Lower lobe of right lung (tissue), 2 donors: ENCODE results near the gene SOX5. TPM values are rescaled to one million over a fixed set of nuclear protein-coding genes. Genes with fewer than 3 reads are reported as not detected.

ENCODE experiments used
- ATAC-seq, 2 donors: fragments of 200-7000 bp; cut with Tn5 transposase; one replicate each; pipeline ENCODE4 v1.9.1; 2020 to 2022; ENCODE audit warnings: mild to moderate bottlenecking in 2 of 2, moderate library complexity in 2 of 2
- DNase-seq: peaks from one replicate; pipeline ENCODE4 v3.0.0-alpha.2; 2020
- H3K27ac ChIP-seq: fragments of 200-600 bp; one replicate; pipeline ENCODE4 v1.8.0; 2022
- H3K27me3 ChIP-seq: fragments of 200-600 bp; one replicate; pipeline ENCODE4 v1.8.0; 2022; ENCODE audit warnings: low read depth
- H3K36me3 ChIP-seq: fragments of 200-600 bp; one replicate; pipeline ENCODE4 v1.8.0; 2022; ENCODE audit warnings: mild to moderate bottlenecking
- H3K4me1 ChIP-seq: fragments of 200-600 bp; one replicate; pipeline ENCODE4 v1.8.0; 2022
- H3K4me3 ChIP-seq: fragments of 200-600 bp; one replicate; pipeline ENCODE4 v1.8.0; 2022; ENCODE audit warnings: mild to moderate bottlenecking
- H3K9me3 ChIP-seq: fragments of 200-600 bp; one replicate; pipeline ENCODE4 v1.8.0; 2022
- CTCF ChIP-seq: fragments of 200-600 bp; IDR thresholded peaks from one replicate; pipeline ENCODE4 v1.8.0; 2022; ENCODE audit warnings: antibody characterized with exemption, mild to moderate bottlenecking
- intact Hi-C: fragments of 100-400 bp; cut with DNase I; formaldehyde crosslinking; loops from one replicate; pipeline ENCODE4 v1.11.0; 2022
- total RNA-seq: library from RNA; stranded (reverse); fragmentation: NEBNext Ultra II Directional; extraction: Animal tissue kit (Norgen Biotek cat#: 25700); gene quantifications from one replicate; pipeline ENCODE4 v1.2.1, GENCODE V29; 2021
- donor health status: DM: no; HTN: yes; CAD: no; lungs with severe emphysema.

Gene SOX5
- total RNA-seq, 1 donor from 2014 or later: 14.0 TPM

DNA sequence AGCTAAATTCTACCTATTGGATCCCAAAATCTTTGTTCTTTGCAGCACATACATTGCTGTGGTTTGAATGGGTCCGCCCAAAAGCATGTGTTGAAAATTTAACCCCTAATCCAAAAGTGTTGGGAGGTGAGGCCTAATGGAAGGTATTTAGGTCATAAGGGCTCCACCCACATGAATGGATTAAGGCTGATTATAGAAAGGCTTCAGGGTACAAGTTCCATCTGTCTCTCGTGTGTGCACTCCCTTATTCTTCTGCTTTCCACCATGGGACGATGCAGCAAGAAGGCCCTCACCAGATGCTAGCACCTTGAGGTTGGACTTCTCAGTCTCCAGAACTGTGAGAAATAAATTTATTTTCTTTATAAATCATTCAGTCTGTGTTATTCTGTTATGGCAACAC, 190.9 kb downstream of the SOX5 start:
- DNase-seq (no peak), ATAC-seq (no peak)
- Histone ChIP-seq H3K36me3 (no peaks in the 10 kb centered on the region), H3K9me3 (no peaks in the 10 kb centered on the region), H3K27ac (no peak overlapping the region), H3K4me3 (no peak overlapping the region), H3K4me1 (peaks cover 5% of the 10 kb centered on the region), H3K27me3 (no peaks in the 10 kb centered on the region)
- intact Hi-C loops: no loop called here
- no peak for TF ChIP-seq CTCF

- intact Hi-C loops: no loop called here
These were observed 191.9 kb downstream of the SOX5 start for GRCh38 chr12:23757541-23757962.

DNA sequence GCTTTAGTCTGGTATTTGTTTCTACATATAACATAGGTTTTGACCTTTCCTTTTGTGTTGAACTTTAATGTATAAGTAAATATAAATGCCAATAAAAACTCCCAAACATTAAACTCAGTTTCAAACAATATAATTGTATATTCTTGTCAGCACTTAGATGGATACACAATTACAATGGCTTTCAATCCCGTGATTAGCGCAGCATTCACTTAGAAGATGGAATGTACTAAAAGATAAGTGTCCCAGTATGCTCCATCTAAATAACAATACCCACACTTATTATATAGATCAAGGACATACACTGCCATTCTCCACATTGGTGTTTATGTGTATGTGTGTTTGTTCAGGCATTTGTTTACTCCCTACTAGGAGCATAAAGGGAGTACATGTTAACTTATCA, 193.1 kb downstream of the SOX5 start:
- ATAC-seq (no peak), DNase-seq (no peak)
- H3K9me3 ChIP-seq: no peaks in the 10 kb centered on the region
- no peak overlapping the region for H3K4me3 ChIP-seq
- no peak overlapping the region for H3K27ac ChIP-seq
- intact Hi-C loops: no loop called here
- H3K4me1 ChIP-seq: peaks cover 5% of the 10 kb centered on the region
- H3K27me3 ChIP-seq: no peaks in the 10 kb centered on the region
- no peak for TF ChIP-seq CTCF
- no peaks in the 10 kb centered on the region for H3K36me3 ChIP-seq

More at GRCh38 chr12:23757541-23757962, 191.9 kb downstream of the SOX5 start:
- peak; percentile 49 to 90 for ATAC-seq
- H3K9me3 ChIP-seq: no peaks in the 10 kb centered on the region
- no peaks in the 10 kb centered on the region for H3K27me3 ChIP-seq
- H3K27ac ChIP-seq: no peak overlapping the region
- no peak overlapping the region for H3K4me3 ChIP-seq
- no peaks in the 10 kb centered on the region for H3K36me3 ChIP-seq
- DNase-seq: no peak
- TF ChIP-seq CTCF: no peak
- H3K4me1 ChIP-seq: peaks cover 5% of the 10 kb centered on the region

- H3K27ac ChIP-seq: no peak overlapping the region
- H3K9me3 ChIP-seq: no peaks in the 10 kb centered on the region
- H3K27me3 ChIP-seq: no peaks in the 10 kb centered on the region
- H3K4me1 ChIP-seq: peaks cover 5% of the 10 kb centered on the region
- no peak for TF ChIP-seq CTCF
- DNase-seq: no peak
- H3K4me3 ChIP-seq: no peak overlapping the region
- intact Hi-C loops: no loop called here
- no peak for ATAC-seq
- no peaks in the 10 kb centered on the region for H3K36me3 ChIP-seq
These were observed 195.7 kb downstream of the SOX5 start for GRCh38 chr12:23753628-23754365.

GRCh38 chr12:23752245-23752644, 197.2 kb downstream of the SOX5 start:
- no peak overlapping the region for H3K4me3 ChIP-seq
- intact Hi-C loops: no loop called here
- TF ChIP-seq CTCF: no peak
- ATAC-seq: no peak
- no peaks in the 10 kb centered on the region for H3K9me3 ChIP-seq
- DNase-seq: no peak
- no peaks in the 10 kb centered on the region for H3K27me3 ChIP-seq
- no peaks in the 10 kb centered on the region for H3K4me1 ChIP-seq
- H3K36me3 ChIP-seq: no peaks in the 10 kb centered on the region
- no peak overlapping the region for H3K27ac ChIP-seq
